ENCODE measurements around the gene ENAM.

The ENAM gene

GRCh38 chr4:70603856-70604255 is 24.7 kb upstream of the ENAM start:
- Histone ChIP-seq H3K27ac (ENCODE audit: insufficient read depth, low read depth, low read length, poor library complexity, severe bottlenecking) (no peak overlapping the region), H3K4me3 (ENCODE audit: insufficient read depth, low read depth, low read length) (no peak overlapping the region), H3K4me1 (ENCODE audit: control insufficient read depth, insufficient read depth, low read length) (no peaks in the 10 kb centered on the region), H3K9me3 (ENCODE audit: control insufficient read depth, low read length) (no peaks in the 10 kb centered on the region), H3K27me3 (ENCODE audit: control insufficient read depth, insufficient read depth, low read length, poor library complexity, severe bottlenecking) (no peaks in the 10 kb centered on the region), H3K36me3 (ENCODE audit: control insufficient read depth, insufficient read depth, low read length) (no peaks in the 10 kb centered on the region)
- 63 to 64% methylated on average over 3 of the region's 3 CpGs for WGBS, 2 experiments

DNA sequence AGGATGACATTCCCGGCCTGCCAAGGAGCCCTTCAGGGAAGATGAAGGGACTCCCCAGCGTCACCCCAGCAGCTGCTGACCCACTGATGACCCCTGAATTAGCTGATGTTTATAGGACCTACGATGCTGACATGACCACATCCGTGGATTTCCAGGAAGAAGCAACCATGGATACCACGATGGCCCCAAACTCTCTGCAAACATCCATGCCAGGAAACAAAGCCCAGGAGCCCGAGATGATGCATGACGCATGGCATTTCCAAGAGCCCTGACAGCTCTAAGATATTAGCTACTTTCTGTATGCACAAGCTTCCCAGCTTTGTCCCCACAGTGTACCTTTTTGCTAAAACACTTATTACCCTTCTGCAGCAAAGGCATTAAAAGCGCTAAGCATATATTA is 22.1 kb upstream of the ENAM start:
- 95% methylated on average over 8 of the region's 8 CpGs for WGBS, 2 experiments

DNA sequence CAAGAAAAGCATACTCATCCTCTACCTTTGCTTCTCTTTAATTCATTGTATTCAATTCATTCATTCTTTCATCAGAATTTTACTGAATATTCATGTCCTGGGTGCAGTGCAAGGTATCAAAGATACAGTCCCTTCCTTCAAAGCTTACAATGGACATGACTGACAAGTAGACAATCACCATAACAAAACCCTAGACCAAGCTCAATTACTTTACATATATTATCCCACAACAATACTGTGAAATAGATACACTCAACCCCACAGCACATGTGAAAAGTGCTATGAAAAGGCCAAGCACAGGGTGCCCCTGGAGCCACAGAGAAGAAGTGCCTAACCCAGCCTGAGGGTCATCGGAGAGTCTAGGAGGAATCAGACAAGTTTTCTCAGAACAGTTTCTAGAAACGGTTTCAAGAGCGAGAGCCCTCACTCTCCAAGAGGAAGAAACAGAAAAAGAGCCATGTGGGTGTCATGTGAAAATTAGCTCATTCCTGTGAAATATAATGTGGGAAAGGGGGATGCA is 21.1 kb upstream of the ENAM start:
- H3K4me1 ChIP-seq (ENCODE audit: control insufficient read depth, insufficient read depth, low read length): no peaks in the 10 kb centered on the region
- no peaks in the 10 kb centered on the region for H3K27me3 ChIP-seq (ENCODE audit: control insufficient read depth, insufficient read depth, low read length, poor library complexity, severe bottlenecking)
- 93 to 94% methylated on average over 3 of the region's 3 CpGs for WGBS, 2 experiments
- no peak overlapping the region for H3K27ac ChIP-seq (ENCODE audit: insufficient read depth, low read depth, low read length, poor library complexity, severe bottlenecking)
- H3K36me3 ChIP-seq (ENCODE audit: control insufficient read depth, insufficient read depth, low read length): no peaks in the 10 kb centered on the region
- no peaks in the 10 kb centered on the region for H3K9me3 ChIP-seq (ENCODE audit: control insufficient read depth, low read length)
- no peak overlapping the region for H3K4me3 ChIP-seq (ENCODE audit: insufficient read depth, low read depth, low read length)

More for the DNA sequence above, 22.1 kb upstream of the ENAM start:
- Histone ChIP-seq H3K27me3 (ENCODE audit: control insufficient read depth, insufficient read depth, low read length, poor library complexity, severe bottlenecking) (no peaks in the 10 kb centered on the region), H3K4me3 (ENCODE audit: insufficient read depth, low read depth, low read length) (no peak overlapping the region), H3K4me1 (ENCODE audit: control insufficient read depth, insufficient read depth, low read length) (no peaks in the 10 kb centered on the region), H3K27ac (ENCODE audit: insufficient read depth, low read depth, low read length, poor library complexity, severe bottlenecking) (no peak overlapping the region), H3K36me3 (ENCODE audit: control insufficient read depth, insufficient read depth, low read length) (no peaks in the 10 kb centered on the region), H3K9me3 (ENCODE audit: control insufficient read depth, low read length) (no peaks in the 10 kb centered on the region)

GRCh38 chr4:70608324-70608723 is 20.2 kb upstream of the ENAM start:
- 93 to 94% methylated on average over 2 of the region's 2 CpGs for WGBS, 2 experiments
- Histone ChIP-seq H3K27ac (ENCODE audit: insufficient read depth, low read depth, low read length, poor library complexity, severe bottlenecking) (no peak overlapping the region), H3K4me1 (ENCODE audit: control insufficient read depth, insufficient read depth, low read length) (no peaks in the 10 kb centered on the region)

DNA sequence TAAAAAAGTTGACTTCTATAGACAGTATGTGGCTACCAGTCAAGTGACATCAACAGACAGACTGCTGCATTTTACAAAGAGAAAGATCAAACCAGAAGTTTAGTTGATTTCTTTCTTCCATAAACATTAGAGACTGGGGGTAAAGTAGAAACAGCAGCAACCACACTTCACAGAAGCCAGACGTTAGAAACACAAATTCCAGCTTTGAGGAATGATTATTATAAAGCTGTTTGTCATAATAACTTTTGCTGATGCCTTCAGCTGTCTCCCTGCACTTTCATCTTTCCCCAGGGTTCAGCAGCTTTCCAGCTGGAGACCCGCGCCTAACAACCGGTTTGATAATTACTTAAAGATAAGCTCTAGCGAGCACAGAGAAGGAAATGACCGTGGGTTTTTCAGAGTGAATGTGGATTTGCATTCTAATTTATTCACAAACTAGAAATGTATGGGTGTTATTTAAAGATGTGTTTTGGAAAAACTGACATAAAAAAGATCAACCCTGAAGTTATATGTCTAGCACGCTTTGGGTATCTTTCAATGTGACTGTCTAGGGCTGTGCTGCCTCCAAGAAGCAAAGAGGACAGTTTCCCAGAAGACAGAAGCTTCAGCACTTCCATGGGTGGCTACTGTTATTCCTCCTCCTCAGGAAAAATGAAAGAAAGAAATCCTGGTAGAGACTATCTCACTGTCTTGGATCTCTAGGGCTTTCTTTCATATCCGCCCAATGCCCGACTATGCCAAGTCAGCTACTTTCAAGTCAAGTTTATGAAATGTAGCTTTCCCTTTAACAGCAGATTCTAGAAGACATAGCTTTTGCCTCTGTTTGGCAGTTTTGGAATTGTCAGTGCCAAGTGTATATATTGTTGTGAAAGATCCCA is 15.0 kb upstream of the ENAM start:
- WGBS, 2 experiments: 85 to 88% methylated on average over 8 to 9 of the region's 9 CpGs
- Histone ChIP-seq H3K27ac (ENCODE audit: insufficient read depth, low read depth, low read length, poor library complexity, severe bottlenecking) (no peak overlapping the region), H3K4me3 (ENCODE audit: insufficient read depth, low read depth, low read length) (no peak overlapping the region)

More at GRCh38 chr4:70608324-70608723, 20.2 kb upstream of the ENAM start:
- H3K4me3 ChIP-seq (ENCODE audit: insufficient read depth, low read depth, low read length): no peak overlapping the region
- H3K27me3 ChIP-seq (ENCODE audit: control insufficient read depth, insufficient read depth, low read length, poor library complexity, severe bottlenecking): no peaks in the 10 kb centered on the region
- H3K9me3 ChIP-seq (ENCODE audit: control insufficient read depth, low read length): no peaks in the 10 kb centered on the region
- H3K36me3 ChIP-seq (ENCODE audit: control insufficient read depth, insufficient read depth, low read length): no peaks in the 10 kb centered on the region

GRCh38 chr4:70614184-70614555 is 14.4 kb upstream of the ENAM start:
- H3K4me3 ChIP-seq (ENCODE audit: insufficient read depth, low read depth, low read length): no peak overlapping the region
- no peaks in the 10 kb centered on the region for H3K27me3 ChIP-seq (ENCODE audit: control insufficient read depth, insufficient read depth, low read length, poor library complexity, severe bottlenecking)
- H3K4me1 ChIP-seq (ENCODE audit: control insufficient read depth, insufficient read depth, low read length): no peaks in the 10 kb centered on the region
- H3K9me3 ChIP-seq (ENCODE audit: control insufficient read depth, low read length): no peaks in the 10 kb centered on the region
- H3K27ac ChIP-seq (ENCODE audit: insufficient read depth, low read depth, low read length, poor library complexity, severe bottlenecking): no peak overlapping the region
- H3K36me3 ChIP-seq (ENCODE audit: control insufficient read depth, insufficient read depth, low read length): no peaks in the 10 kb centered on the region
- WGBS, 2 experiments: 92 to 93% methylated on average over 3 of the region's 3 CpGs

More for the DNA sequence above, 15.0 kb upstream of the ENAM start:
- Histone ChIP-seq H3K36me3 (ENCODE audit: control insufficient read depth, insufficient read depth, low read length) (no peaks in the 10 kb centered on the region), H3K9me3 (ENCODE audit: control insufficient read depth, low read length) (no peaks in the 10 kb centered on the region), H3K4me1 (ENCODE audit: control insufficient read depth, insufficient read depth, low read length) (no peaks in the 10 kb centered on the region), H3K27me3 (ENCODE audit: control insufficient read depth, insufficient read depth, low read length, poor library complexity, severe bottlenecking) (no peaks in the 10 kb centered on the region)

- no peaks in the 10 kb centered on the region for H3K36me3 ChIP-seq (ENCODE audit: control insufficient read depth, insufficient read depth, low read length)
- WGBS, 2 experiments: 92 to 93% methylated on average over 4 of the region's 4 CpGs
- H3K9me3 ChIP-seq (ENCODE audit: control insufficient read depth, low read length): no peaks in the 10 kb centered on the region
- H3K4me1 ChIP-seq (ENCODE audit: control insufficient read depth, insufficient read depth, low read length): no peaks in the 10 kb centered on the region
- no peaks in the 10 kb centered on the region for H3K27me3 ChIP-seq (ENCODE audit: control insufficient read depth, insufficient read depth, low read length, poor library complexity, severe bottlenecking)
- H3K27ac ChIP-seq (ENCODE audit: insufficient read depth, low read depth, low read length, poor library complexity, severe bottlenecking): no peak overlapping the region
- H3K4me3 ChIP-seq (ENCODE audit: insufficient read depth, low read depth, low read length): no peak overlapping the region
These were observed 9.3 kb upstream of the ENAM start for GRCh38 chr4:70619288-70619687.

DNA sequence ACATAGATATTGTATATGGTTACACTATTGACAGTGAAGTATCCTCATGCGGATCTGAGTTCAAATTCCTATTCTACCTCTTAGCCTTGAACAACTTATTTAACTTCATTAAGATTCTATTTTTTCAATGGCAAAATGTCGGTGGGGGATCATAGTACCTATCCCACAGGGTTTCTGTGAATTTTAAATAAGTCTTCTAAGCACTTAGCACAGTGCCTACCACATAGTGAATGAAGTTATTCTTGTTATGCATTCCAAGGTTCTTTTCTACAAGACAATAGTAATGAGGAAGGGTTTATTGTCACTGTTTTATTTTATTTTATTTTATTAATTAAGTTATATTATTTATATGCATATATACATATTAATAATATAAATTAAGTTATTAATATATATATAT is 8.8 kb upstream of the ENAM start:
- no peaks in the 10 kb centered on the region for H3K27me3 ChIP-seq (ENCODE audit: control insufficient read depth, insufficient read depth, low read length, poor library complexity, severe bottlenecking)
- no peaks in the 10 kb centered on the region for H3K36me3 ChIP-seq (ENCODE audit: control insufficient read depth, insufficient read depth, low read length)
- 100% methylated on average over 1 to 2 of the region's 2 CpGs for WGBS, 2 experiments
- no peak overlapping the region for H3K27ac ChIP-seq (ENCODE audit: insufficient read depth, low read depth, low read length, poor library complexity, severe bottlenecking)
- no peaks in the 10 kb centered on the region for H3K9me3 ChIP-seq (ENCODE audit: control insufficient read depth, low read length)
- H3K4me3 ChIP-seq (ENCODE audit: insufficient read depth, low read depth, low read length): no peak overlapping the region
- H3K4me1 ChIP-seq (ENCODE audit: control insufficient read depth, insufficient read depth, low read length): no peaks in the 10 kb centered on the region

- no peaks in the 10 kb centered on the region for H3K9me3 ChIP-seq (ENCODE audit: control insufficient read depth, low read length)
- no peak overlapping the region for H3K27ac ChIP-seq (ENCODE audit: insufficient read depth, low read depth, low read length, poor library complexity, severe bottlenecking)
- H3K27me3 ChIP-seq (ENCODE audit: control insufficient read depth, insufficient read depth, low read length, poor library complexity, severe bottlenecking): no peaks in the 10 kb centered on the region
- H3K4me3 ChIP-seq (ENCODE audit: insufficient read depth, low read depth, low read length): no peak overlapping the region
- H3K36me3 ChIP-seq (ENCODE audit: control insufficient read depth, insufficient read depth, low read length): no peaks in the 10 kb centered on the region
- no peaks in the 10 kb centered on the region for H3K4me1 ChIP-seq (ENCODE audit: control insufficient read depth, insufficient read depth, low read length)
- 95 to 100% methylated on average over 1 to 2 of the region's 3 CpGs for WGBS, 2 experiments
These were observed 5.2 kb upstream of the ENAM start for GRCh38 chr4:70623323-70623722.

DNA sequence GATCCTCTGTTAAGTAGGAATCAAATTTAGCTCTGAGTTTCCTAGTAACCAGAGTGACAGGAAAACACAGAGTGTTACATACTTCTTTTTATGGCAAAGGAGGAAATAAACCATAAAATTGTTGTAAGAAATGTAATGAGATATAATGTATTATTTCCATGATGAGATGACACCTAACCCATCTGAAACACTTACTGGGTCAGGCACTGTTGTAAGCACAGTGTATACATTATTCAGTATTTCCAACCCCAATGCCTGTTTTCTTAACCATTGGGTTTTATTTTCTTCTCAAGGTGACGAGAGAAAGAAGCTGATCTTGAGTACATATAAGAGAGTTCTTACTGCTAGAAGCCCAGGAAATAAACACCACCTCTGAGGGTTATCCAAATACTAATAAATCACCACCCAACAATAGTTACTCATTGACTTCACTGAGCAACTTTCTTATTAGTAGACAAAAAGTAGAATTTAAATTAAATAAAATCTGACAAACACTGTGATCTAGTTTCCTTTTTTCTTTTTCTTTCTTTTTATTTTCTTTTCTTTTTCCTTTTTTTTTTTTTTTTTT is 4.2 kb upstream of the ENAM start:
- Histone ChIP-seq H3K4me3 (ENCODE audit: insufficient read depth, low read depth, low read length) (no peak overlapping the region), H3K27ac (ENCODE audit: insufficient read depth, low read depth, low read length, poor library complexity, severe bottlenecking) (no peak overlapping the region), H3K36me3 (ENCODE audit: control insufficient read depth, insufficient read depth, low read length) (no peaks in the 10 kb centered on the region), H3K27me3 (ENCODE audit: control insufficient read depth, insufficient read depth, low read length, poor library complexity, severe bottlenecking) (no peaks in the 10 kb centered on the region), H3K9me3 (ENCODE audit: control insufficient read depth, low read length) (no peaks in the 10 kb centered on the region), H3K4me1 (ENCODE audit: control insufficient read depth, insufficient read depth, low read length) (no peaks in the 10 kb centered on the region)
- 92% methylated on average over 1 of the region's 1 CpG; no CpG with 5 or more reads in 1 of the 2 experiments for WGBS, 2 experiments

Measured in ectodermal cell (in vitro differentiated cells).